Fibroblast of skin of abdomen (primary cell): Measurements from ENCODE around the gene FABP6.
"Not testable (repeated sequence)": the region's sequence is repeated elsewhere in the genome, so short reads cannot be mapped to it uniquely, and the experiment has no call there.

ENCODE experiments used
- DNase-seq: peaks from one replicate; pipeline ENCODE4 v3.0.0-alpha.2; 2013

The FABP6 gene

DNA sequence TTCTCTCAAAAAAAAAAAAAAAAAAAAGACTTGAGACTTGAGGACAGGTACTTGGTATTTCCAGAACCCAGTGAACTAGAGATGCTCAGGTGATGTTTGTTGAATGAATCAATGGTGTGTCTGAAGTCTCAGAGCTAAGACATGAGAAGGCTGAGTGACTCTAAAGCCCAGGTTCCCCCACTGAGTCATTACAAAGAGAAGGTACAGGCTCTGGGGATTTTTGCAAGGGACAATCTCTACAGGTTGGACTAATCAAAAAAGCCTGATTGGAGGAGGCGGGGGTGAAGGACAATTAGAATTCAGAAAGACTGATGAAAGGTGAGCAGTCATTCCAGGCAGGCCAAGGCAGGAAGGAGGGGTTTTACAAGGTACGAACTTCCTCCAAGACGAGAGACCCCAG lies 8.2 kb upstream of the FABP6 start:
- DNase-seq, result no peak

- DNase-seq, result no peak
Measured at GRCh38 chr5:160227012-160227411, 2.3 kb upstream of the FABP6 start.

- peak; percentile 25 for DNase-seq
Measured at GRCh38 chr5:160230686-160231527, 1.6 kb downstream of the FABP6 start.

DNA sequence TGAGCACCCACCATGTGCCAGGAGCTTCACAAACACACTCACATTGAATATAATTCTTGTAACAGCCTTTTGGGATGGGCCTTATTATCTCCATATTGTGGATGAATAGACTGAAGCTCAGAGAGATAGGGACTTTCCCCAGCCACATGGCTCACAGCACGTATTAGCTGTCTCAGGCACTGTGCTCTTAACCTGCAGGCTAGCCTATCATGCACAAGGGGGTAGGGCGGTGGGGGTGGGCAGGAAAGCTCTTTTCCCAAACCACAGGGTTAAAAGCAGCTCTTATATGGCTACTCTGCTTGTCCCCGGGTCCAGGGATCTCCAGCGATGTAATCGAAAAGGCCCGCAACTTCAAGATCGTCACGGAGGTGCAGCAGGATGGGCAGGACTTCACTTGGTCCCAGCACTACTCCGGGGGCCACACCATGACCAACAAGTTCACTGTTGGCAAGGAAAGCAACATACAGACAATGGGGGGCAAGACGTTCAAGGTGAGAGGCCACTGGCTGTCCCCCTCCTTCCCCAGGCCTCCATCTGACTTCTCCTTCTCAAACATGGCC lies 2.6 kb downstream of the FABP6 start:
- no peak for DNase-seq

DNA sequence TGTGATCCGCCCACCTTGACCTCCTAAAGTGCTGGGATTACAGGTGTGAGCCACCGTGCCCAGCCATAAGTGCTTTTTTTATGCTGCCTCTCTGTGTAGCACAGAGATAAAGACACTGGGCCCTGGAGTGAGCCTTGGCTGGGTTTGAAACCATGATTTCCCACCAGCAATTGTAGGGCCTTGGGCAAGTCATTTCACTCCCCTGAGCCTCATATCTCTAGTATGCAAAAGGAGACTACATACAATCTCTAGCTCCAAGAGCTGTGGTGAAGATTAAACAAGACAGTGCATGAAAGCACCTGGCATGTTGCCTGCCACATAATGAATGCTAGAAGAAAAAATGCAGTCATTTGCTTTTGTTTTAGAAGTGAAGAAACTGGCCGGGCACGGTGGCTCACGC lies 3.9 kb downstream of the FABP6 start:
- DNase-seq, result no peak

- no peak for DNase-seq
Measured at GRCh38 chr5:160235731-160236130, 6.4 kb downstream of the FABP6 start.

GRCh38 chr5:160237571-160238093 lies 8.3 kb downstream of the FABP6 start:
- DNase-seq, result no peak

DNA sequence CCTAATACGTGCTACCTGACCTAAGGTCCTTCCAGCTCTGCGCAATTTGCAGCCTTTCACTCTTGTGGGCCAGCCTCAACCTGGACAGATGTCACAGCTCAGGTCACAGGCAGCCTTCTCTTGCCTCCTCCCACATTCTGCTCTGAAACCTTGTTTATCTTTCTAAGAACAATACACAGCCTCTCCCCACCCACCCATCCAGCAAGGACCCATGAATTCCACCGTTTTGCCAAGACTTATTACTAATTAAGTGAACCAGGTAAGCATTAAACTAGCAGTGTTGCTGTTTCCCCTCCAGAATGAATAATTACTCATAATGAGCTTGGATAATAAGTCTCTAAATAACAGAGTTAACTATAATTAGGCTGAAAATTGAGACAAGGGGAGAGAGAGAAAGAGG lies 11.0 kb downstream of the FABP6 start:
- DNase-seq, result no peak

- no peak for DNase-seq
Measured at GRCh38 chr5:160242145-160242544, 12.8 kb downstream of the FABP6 start.

- no peak for DNase-seq
Measured at GRCh38 chr5:160245506-160246086, 16.3 kb downstream of the FABP6 start.

GRCh38 chr5:160249570-160249969 lies 20.3 kb downstream of the FABP6 start:
- DNase-seq, result not testable (repeated sequence)

DNA sequence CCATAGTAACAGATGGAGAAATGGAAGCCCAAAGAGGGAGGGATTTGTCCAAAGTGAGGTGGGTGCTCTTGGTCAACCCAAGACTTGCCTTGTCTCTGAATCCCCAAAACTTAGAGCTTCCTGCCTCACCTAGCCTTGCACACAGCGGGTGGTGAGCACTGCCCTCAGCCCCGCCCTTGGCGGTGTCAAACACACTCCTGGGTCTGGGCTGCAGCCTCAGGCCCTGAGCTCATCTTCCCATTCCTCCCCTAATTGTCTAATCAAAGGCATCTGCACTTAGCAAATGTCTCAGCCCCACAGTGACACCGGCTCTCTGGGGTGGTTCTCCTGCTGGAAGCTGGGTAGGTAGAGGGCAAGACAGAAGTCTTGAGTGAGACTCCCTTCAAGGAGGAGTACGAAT lies 20.9 kb downstream of the FABP6 start:
- no peak for DNase-seq

DNA sequence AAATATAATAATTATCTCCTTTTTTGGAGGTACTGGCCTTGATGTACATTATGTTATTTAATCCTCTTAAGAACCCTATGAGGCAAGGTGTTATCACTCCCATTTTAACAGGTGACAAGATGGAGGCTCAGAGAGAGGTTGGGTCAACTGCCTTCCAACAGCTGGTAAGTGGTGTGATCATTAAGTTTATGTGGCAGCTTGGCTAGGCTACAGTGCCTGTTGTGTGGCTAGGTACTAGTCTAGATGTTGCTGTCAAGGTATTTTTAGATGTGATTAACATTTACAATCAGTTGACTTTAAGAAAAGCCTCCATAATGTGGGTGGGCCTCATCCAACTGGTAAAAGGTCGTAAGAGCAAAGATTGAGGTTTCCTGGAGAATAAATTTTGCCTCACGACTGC lies 21.5 kb downstream of the FABP6 start:
- no peak for DNase-seq

DNA sequence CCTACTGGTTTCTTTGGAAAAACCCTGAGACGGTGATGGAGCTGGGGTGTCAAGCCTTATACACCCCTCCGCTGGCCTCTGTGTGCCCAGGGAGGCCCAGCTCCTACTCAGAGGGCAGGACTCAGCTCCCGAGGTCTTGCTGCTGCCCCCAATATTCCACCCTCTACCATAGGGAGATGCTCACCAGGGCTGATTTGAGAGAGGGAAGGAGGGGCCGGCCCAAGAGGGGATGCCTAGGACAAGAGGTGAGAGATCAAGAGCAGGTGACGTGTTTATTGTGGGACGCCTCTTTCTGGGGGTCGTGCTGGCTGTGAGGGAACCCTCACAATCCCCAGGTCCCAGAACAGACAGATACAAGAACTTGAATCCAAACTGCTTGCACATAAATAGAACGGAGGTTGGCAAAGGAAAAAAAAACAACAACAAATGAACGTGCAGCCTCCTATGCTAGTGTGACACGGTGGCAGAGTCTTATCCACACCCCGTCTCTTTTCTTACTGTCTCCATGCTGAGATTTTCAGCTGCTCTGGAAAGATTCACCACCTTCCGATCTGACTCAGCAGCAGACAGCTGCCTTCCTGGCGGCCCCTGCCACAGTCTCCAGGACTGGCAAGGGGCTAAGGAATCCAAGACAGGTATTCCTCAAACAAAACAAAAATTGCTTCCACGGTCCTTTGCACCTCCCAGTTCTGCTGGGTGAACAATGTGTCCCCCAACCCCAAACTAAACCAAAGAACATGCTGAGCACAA lies 22.3 kb downstream of the FABP6 start:
- no peak for DNase-seq

GRCh38 chr5:160252916-160253315 lies 23.6 kb downstream of the FABP6 start:
- no peak for DNase-seq

- DNase-seq, result no peak
Measured at GRCh38 chr5:160253441-160253840, 24.1 kb downstream of the FABP6 start.

DNA sequence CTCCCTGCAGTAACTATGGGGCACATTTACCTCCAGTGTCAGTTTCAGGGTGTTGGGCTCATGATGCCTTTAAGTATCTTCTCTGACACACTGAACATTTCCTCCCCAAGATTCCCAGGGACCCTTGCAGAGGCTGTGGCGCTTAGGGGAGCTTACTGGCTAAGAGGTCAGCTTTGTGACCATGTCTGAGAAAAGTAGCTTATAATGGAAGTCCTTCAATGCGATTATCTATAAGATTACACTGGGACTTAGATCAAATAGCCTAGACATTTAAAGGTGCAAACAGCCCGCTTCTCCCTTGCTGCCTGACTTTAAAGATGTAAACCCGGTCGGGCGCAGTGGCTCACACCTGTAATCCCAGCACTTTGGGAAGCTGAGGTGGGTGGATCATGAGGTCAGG lies 25.4 kb downstream of the FABP6 start:
- DNase-seq, result no peak

GRCh38 chr5:160259341-160259740 lies 30.0 kb downstream of the FABP6 start:
- no peak for DNase-seq

DNA sequence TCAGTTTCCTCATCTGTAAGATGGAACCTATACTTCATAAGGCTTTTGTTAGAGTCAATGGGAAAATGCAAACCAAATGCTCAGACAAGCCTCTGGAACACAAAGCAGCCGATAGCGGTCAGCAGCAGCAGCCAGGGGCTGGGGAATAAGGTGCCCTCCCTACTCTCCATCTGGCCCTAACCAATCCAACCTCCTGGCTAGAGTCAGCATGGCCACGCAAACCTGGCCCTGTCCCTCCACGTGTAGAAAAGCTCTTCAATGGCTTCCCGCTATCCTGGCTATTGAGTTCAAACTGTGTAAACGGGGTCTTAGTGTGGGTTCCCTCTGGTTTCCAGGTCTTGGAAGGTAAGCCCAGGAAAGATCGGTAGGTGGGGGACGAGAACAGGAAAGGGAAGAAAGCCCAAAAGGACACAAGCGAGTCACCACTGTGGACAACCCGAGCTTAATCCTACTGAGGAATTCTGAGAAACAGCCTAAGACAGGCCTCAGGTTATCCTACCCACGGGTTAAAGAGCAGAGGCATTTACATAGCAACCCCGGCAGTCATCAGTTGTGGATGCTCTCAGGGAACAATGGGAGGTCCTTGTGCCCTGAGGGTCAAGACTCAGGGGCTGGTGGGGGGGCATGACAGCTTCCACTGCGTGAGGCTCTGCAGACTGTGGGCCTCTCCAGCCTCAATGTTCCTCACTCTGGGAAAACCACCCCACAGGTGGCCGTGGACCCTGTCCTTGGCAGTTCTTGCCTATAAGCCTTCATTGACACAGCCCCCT lies 30.9 kb downstream of the FABP6 start:
- no peak for DNase-seq

- DNase-seq, result peak; percentile 62
Measured at GRCh38 chr5:160260881-160261815, 31.8 kb downstream of the FABP6 start.
